Umbilical cord (tissue), 2 donors: ENCODE measurements around the gene ATOSB. TPM values are rescaled to one million over a fixed set of nuclear protein-coding genes. Genes with fewer than 3 reads are reported as not detected.

Source experiments
- DNase-seq: peaks from one replicate; pipeline ENCODE4 v3.0.0-alpha.2; 2015; ENCODE audit warnings: low spot score
- total RNA-seq: library from RNA; depleted of rRNA; stranded (reverse); fragments of >200 nt; gene quantifications from one replicate; pipeline ENCODE4 v1.2.3, GENCODE V29; 2014; ENCODE audit warnings: low replicate concordance; ENCODE audit not compliant: insufficient read depth

The ATOSB gene
- total RNA-seq, 1 donor from 2014 or later, result 10.8 TPM

GRCh38 chr9:35114113-35114839, 1.4 kb downstream of the ATOSB start:
- peak; percentile 100 for DNase-seq

DNA sequence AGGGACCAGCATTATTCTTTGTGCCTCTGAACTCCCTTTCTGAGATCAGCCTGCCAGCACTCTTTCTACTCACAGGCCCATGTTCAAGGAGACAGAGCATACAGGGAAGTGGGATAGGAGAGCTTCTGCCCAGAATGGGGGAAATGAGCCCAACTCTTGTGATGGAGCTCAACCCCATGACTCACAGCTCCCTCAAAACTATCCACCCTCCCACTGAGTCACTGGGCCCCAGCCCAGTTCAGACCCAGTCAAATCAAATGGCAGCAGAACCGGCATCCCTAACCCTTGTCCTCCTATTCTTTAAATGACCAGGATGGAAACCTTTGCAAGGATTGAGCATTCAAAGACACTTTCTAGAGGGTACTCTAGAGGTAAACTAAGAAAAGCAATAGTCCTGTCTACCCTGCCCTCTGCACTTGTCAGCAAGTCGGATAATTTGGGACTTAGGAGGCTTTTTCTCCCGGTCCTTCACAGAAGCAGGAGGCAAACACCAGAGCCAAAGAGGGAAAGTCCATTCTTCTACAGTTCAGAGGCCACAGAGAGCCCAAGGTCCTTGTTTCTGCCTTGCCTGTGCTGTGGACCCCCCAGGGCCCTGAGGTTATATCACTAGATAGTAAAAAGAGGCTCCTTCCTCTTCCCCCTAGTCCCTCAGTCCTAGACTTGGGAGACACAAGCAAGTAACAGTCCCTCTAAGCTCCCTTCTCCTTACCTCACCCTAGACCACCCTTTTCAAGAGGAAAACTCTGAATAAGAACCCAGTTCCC, 3.2 kb downstream of the ATOSB start:
- peak; percentile 35 for DNase-seq

GRCh38 chr9:35111001-35111933, 4.4 kb downstream of the ATOSB start:
- DNase-seq, result peak; percentile 99

- no peak for DNase-seq
Measured at GRCh38 chr9:35110327-35110761, 5.3 kb downstream of the ATOSB start.

DNA sequence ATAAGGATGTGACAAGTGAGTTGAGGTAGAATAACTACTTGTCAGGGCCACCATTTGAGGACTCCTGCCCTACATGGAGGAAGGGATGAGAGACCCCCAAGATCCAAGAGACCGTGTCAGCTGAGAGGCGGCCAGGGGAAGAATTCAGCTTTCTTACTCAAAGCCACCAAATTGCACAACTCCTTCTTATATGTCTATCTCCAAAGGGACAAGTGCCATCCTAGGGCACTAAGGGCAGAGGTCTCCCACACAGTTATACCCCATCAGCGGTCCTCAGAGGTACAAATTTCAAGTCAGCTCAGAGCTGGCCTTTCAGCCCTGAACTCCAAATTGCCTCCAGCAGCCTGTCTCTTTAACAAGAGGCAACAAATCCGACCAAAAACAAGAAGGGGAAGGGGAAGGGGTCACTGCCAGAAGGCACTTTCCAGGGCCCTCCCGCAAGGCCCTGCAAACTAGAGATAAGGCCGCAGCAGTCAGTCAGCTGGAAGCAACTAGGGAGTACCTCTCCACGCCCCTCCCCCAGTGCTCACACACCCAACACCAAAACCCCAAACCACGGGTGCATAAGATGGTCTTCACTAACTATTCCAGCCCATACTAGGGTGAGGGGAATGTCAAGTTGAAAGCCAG, 6.6 kb downstream of the ATOSB start:
- DNase-seq, result no peak

GRCh38 chr9:35108461-35108860, 7.2 kb downstream of the ATOSB start:
- DNase-seq, result no peak

GRCh38 chr9:35107297-35108290, 8.1 kb downstream of the ATOSB start:
- no peak for DNase-seq

DNA sequence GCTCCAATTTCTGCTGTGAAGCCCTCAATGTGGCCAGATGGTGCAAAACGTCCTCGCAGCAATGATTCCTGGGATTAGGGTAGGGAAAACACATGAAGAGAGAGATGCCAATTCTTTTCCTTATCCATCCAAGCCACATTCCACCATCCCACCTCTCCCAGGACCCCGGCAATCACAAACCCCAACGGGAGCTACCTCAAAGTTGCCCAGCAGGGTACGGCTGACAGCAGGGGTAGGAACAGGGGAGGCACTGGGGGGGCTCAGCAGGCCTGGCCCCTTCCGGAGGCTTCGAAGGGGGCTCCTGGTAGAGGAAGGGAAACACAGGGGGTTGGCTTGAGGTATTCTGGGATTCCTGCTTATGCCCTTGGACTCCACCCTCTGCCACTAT, 9.3 kb downstream of the ATOSB start:
- DNase-seq, result no peak

- DNase-seq, result no peak
Measured at GRCh38 chr9:35105571-35106342, 9.9 kb downstream of the ATOSB start.

DNA sequence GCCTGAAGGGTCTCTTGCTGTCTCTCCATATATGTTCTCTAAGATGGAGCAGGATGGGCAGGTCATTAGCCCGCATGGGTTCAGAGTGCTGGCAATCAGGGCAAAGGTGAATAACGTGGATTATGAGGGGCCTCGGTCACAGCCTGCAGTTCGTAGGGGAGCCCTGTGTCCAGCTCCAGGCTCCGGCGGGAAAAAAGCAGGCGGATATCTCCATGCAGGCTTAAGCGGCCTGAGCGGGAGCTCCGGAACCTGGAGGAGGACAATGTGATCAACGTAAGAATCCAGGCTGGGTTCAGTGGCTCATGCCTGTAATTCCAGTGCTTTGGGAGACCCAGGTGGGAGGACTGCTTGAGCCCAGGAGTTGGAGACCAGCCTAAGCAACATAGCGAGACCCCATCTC, 10.5 kb downstream of the ATOSB start:
- DNase-seq, result no peak

- DNase-seq, result no peak
Measured at GRCh38 chr9:35104586-35104985, 11.1 kb downstream of the ATOSB start.

GRCh38 chr9:35103660-35104191, 11.9 kb downstream of the ATOSB start:
- DNase-seq, result no peak

DNA sequence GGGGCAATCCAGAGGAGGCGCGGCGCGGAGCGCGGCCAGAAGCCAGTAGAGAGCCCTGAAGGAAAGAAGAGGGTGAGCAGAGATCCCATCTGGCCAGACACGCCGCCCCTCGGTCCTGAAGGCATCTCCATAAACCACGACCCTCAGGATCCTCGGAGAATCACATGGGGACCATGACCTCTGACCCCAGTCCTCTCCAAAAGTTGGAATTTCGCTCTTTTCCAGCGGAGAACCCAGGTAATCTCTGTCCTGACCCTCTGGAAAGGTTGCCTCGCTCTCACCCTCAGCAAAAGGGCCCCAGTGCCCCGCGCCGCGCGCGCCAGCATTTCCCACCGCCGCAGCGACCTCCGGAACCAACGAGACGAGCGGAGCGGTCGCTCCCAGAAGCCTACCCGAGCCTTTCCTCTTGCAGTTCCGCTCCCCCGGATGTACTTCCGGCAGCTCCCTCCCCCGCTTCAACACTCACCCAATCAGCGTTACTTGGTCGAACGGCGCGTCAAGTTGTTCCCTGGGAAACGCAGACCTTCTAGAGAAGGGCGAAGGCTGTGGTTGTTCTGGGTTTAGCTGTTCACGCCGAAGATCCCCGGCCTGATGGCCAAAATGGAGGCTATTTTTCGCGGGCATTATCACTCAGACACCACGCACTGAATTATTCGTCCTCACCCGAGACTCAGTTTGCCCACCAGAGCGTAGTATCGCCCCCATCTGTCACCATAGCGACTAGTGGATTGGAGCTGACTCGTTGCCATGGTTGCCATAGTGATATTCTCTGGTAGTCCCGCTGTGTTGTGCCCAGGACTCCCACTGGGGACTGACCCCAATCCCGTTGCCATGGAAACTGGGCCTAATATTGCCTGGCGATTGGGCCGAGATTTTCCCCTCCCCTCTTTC, 12.6 kb downstream of the ATOSB start, which contains the start of gene STOML2:
Gene STOML2, minus strand, starts transcription at position 363 of the 891 bp plus-strand sequence. Its CDS starts 37 bp downstream, at position 326.
- peak; percentile 99 for DNase-seq

- no peak for DNase-seq
Measured at GRCh38 chr9:35102465-35102768, 13.2 kb downstream of the ATOSB start.

GRCh38 chr9:35097573-35097972, 18.1 kb downstream of the ATOSB start:
- no peak for DNase-seq

- peak; percentile 87 for DNase-seq
Measured at GRCh38 chr9:35096035-35096849, 19.4 kb downstream of the ATOSB start, which contains the start of gene PIGO. TSS of gene PIGO (minus strand) at chr9:35096591. CDS start at chr9:35095565, 1,026 bp downstream.

GRCh38 chr9:35091536-35091935, 24.1 kb downstream of the ATOSB start:
- DNase-seq, result no peak
